Muscle layer of colon (tissue), 2 donors: Measurements from ENCODE around the gene PPP4R1.
"Not testable (repeated sequence)": the region's sequence is repeated elsewhere in the genome, so short reads cannot be mapped to it uniquely, and the experiment has no call there.

Source experiments
- H3K27ac ChIP-seq: one replicate; pipeline ENCODE4 v1.7.0; 2013; ENCODE audit warnings: low read depth, mild to moderate bottlenecking, low read length, moderate library complexity
- H3K27me3 ChIP-seq, 2 donors: one replicate each; pipeline ENCODE4 v1.7.0; 2013; ENCODE audit warnings: low read length in 2 of 2, mild to moderate bottlenecking in 2 of 2; ENCODE audit not compliant: insufficient read depth in 2 of 2, control insufficient read depth in 1 of 2
- H3K36me3 ChIP-seq: one replicate; pipeline ENCODE4 v1.7.0; 2013; ENCODE audit warnings: mild to moderate bottlenecking, low read length; ENCODE audit not compliant: insufficient read depth
- H3K4me1 ChIP-seq: one replicate; pipeline ENCODE4 v1.7.0; 2013; ENCODE audit warnings: mild to moderate bottlenecking, low read length; ENCODE audit not compliant: insufficient read depth
- H3K4me3 ChIP-seq, 2 donors: one replicate each; pipeline ENCODE4 v1.7.0; 2013; ENCODE audit warnings: low read length in 2 of 2, low read depth in 1 of 2, mild to moderate bottlenecking in 1 of 2, moderate library complexity in 1 of 2
- H3K9ac ChIP-seq: one replicate; pipeline ENCODE4 v1.7.0; 2013; ENCODE audit warnings: low read length
- H3K9me3 ChIP-seq: one replicate; pipeline ENCODE4 v1.7.0; 2013; ENCODE audit warnings: mild to moderate bottlenecking, low read length
- donor health status: abdominal sarcoma.
- donor health status: Adenocarcinoma of cecum.

PPP4R1 gene

GRCh38 chr18:9608298-9608697 is 6.1 kb downstream of the PPP4R1 start:
- no peak overlapping the region for H3K27ac ChIP-seq
- H3K4me1 ChIP-seq, result peaks cover 34% of the 10 kb centered on the region
- no peaks in the 10 kb centered on the region for H3K27me3 ChIP-seq

DNA sequence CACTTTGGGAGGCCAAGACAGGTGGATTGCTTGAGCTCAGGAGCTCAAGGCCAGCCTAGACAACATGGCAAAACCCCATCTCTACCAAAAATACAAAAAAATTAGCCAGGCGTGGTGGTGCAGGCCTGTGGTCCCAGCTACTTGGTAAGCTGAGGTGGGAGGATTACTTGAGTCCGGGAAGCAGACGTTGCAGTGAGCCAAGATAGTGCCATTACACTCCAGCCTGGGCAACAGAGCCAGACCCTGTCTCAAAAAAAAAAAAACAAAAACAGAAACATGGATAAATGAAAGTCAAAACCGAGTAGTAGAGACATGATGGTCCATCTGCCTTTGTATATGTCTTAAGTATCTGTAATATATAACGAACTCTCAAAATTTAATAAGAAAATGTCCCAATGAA is 7.2 kb downstream of the PPP4R1 start:
- H3K27ac ChIP-seq, H3K27me3 ChIP-seq, H3K36me3 ChIP-seq, H3K9me3 ChIP-seq, H3K9ac ChIP-seq, H3K4me3 ChIP-seq: not testable (repeated sequence)
- peaks cover 22% of the 10 kb centered on the region for H3K4me1 ChIP-seq

More at GRCh38 chr18:9608298-9608697, 6.1 kb downstream of the PPP4R1 start:
- Histone ChIP-seq H3K36me3 (no peaks in the 10 kb centered on the region), H3K9ac (no peak overlapping the region), H3K4me3 (no peak overlapping the region), H3K9me3 (no peaks in the 10 kb centered on the region)

DNA sequence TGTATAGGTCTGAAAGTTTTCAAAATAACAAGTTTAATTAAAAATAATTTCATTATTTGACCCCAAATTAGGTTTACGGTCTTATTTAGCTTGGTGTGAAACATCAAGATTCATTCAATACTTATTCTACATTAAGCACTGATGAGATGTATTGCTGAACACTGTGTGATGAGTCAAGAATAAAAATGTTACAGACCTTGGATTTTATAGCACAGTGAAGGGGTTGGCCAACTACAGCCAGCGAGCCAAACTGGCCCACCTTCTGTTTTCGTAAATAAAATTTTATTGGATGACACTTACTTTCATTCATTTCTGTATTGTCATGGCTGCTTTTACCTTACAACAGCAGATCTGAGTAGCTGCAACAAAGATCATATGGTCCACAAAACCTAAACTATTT is 8.3 kb downstream of the PPP4R1 start:
- Histone ChIP-seq H3K36me3 (no peaks in the 10 kb centered on the region), H3K4me1 (peaks cover 20% of the 10 kb centered on the region)

DNA sequence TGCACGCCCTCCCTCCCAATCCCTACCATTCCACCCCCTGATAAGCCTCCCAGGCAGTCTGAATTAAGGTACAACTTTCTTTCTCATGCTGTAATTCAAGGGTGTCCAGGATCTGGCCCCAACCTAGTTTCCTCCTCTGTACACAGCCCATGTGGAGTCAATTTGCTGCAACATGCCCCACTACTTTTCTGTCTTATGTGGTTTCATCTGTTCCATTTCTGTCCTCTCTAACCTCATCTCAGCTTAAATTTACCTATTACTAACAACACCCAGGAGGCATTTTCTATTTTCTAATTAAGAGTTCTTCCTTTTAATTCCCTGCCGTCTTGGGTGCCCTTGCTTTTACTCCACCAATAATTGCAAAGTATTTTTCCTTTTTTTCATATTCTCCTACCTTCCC is 10.0 kb downstream of the PPP4R1 start:
- no peaks in the 10 kb centered on the region for H3K9me3 ChIP-seq
- H3K27ac ChIP-seq, result no peak overlapping the region
- no peak overlapping the region for H3K9ac ChIP-seq
- H3K27me3 ChIP-seq, result no peaks in the 10 kb centered on the region
- no peak overlapping the region for H3K4me3 ChIP-seq
- no peaks in the 10 kb centered on the region for H3K36me3 ChIP-seq
- peaks cover 12% of the 10 kb centered on the region for H3K4me1 ChIP-seq

More for the DNA sequence above, 8.3 kb downstream of the PPP4R1 start:
- no peaks in the 10 kb centered on the region for H3K27me3 ChIP-seq
- no peak overlapping the region for H3K9ac ChIP-seq
- no peak overlapping the region for H3K4me3 ChIP-seq
- H3K27ac ChIP-seq, result no peak overlapping the region
- no peaks in the 10 kb centered on the region for H3K9me3 ChIP-seq

GRCh38 chr18:9599328-9599727 is 15.0 kb downstream of the PPP4R1 start:
- Histone ChIP-seq H3K27me3 (no peaks in the 10 kb centered on the region), H3K36me3 (no peaks in the 10 kb centered on the region), H3K9ac (no peak overlapping the region), H3K4me3 (no peak overlapping the region), H3K4me1 (peaks cover 20% of the 10 kb centered on the region), H3K27ac (no peak overlapping the region), H3K9me3 (no peaks in the 10 kb centered on the region)

DNA sequence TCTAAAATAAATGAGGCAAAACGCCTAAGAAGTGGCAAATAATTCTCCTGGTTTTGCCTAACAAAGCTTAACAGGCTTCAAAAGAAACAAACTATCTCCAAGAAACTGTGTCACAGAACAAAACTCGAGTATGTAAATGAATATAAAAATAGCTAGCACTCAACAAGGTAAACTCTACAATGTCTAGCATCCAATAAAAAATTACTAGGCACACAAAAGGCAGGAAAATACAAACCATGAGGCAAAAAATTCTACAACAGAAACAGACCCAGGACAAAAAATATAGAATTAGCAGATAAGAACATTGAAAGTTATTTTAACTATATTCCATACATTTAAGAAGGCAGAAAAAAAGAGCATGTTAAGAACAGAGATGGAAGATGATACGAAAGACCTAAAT is 16.8 kb downstream of the PPP4R1 start:
- Histone ChIP-seq H3K4me3 (no peak overlapping the region), H3K27ac (no peak overlapping the region), H3K4me1 (peaks cover 20% of the 10 kb centered on the region), H3K27me3 (no peaks in the 10 kb centered on the region), H3K9ac (no peak overlapping the region), H3K9me3 (no peaks in the 10 kb centered on the region), H3K36me3 (no peaks in the 10 kb centered on the region)

DNA sequence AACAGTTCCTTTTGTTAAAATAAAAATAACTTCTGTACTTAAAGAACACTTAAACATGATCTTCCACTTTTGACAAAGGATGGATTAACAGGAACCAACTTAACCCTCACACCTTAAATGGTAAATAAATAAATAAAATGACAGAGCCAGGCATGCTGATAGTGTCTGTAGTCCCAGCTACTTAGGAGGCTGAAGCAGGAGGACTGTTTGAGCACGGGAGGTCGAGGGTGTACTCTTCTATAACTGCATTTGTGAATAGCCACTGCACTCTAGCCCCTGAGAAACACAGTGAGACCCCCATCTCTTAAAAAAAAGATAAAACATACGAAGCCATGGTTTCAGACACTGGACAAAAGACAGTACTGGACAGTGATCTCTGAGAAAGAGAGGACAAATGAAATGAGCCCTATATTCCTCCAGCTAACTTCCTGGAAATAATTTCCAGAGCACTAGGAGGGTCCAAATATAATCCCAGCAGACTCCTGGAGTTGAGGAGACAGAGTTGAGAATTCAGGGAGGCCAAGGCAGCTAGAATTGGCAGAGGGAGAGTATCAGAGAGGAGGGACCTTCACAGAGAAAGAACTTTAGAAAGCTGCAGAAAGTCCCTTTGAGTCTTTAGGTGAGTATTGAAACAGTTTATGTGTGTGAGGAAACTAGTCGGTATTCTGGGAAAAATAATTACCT is 17.4 kb downstream of the PPP4R1 start:
- no peaks in the 10 kb centered on the region for H3K36me3 ChIP-seq
- no peak overlapping the region for H3K27ac ChIP-seq
- H3K27me3 ChIP-seq, result no peaks in the 10 kb centered on the region
- peaks cover 20% of the 10 kb centered on the region for H3K4me1 ChIP-seq
- no peak overlapping the region for H3K4me3 ChIP-seq
- no peaks in the 10 kb centered on the region for H3K9me3 ChIP-seq
- H3K9ac ChIP-seq, result no peak overlapping the region

- Histone ChIP-seq H3K27ac (no peak overlapping the region), H3K9ac (no peak overlapping the region), H3K27me3 (no peaks in the 10 kb centered on the region), H3K4me1 (peaks cover 20% of the 10 kb centered on the region), H3K36me3 (peaks cover 4% of the 10 kb centered on the region), H3K9me3 (no peaks in the 10 kb centered on the region), H3K4me3 (no peak overlapping the region)
Observed at GRCh38 chr18:9596226-9596625, 18.1 kb downstream of the PPP4R1 start.

DNA sequence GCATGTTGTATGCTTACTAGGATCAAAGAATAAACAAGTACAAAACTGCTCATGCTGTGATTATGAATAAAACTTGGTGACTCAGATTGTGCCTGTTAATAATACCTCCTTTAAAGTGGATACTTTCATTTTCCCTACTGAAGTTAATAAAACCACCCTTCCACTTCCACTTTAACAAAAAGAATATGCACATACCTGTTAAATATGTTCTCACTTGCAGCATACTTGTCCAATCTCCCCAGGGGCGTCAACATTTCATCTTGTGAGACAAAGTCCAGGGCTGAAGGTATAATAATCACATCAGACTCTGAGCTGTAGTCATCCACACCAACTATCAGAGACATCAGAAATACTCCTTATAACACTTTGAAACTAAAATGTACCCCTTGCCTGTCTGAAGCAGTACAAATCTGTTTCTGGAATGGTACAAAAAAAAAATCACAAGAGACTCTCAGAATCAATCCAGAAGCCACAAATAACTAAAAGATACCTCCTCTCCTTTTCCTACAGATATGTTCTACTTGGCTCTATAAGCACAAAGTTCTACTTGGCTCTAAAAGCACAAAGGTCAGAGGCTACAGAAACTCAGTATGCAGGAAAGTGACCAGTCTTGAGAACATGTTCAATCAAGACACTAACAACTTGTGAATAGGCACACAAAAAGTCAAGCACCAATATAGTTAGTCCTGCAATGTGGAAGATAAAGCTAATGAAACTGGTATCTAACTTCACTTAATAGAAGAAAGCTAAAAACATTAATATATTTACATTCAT is 19.3 kb downstream of the PPP4R1 start:
- no peak overlapping the region for H3K27ac ChIP-seq

GRCh38 chr18:9587924-9588323 is 26.4 kb downstream of the PPP4R1 start:
- Histone ChIP-seq H3K4me1 (no peaks in the 10 kb centered on the region), H3K9me3 (no peaks in the 10 kb centered on the region), H3K9ac (no peak overlapping the region), H3K27ac (no peak overlapping the region), H3K36me3 (peaks cover 38% of the 10 kb centered on the region), H3K4me3 (no peak overlapping the region), H3K27me3 (no peaks in the 10 kb centered on the region)

More for the DNA sequence above, 19.3 kb downstream of the PPP4R1 start:
- no peaks in the 10 kb centered on the region for H3K27me3 ChIP-seq
- no peaks in the 10 kb centered on the region for H3K9me3 ChIP-seq
- peaks cover 20% of the 10 kb centered on the region for H3K4me1 ChIP-seq
- H3K36me3 ChIP-seq, result peaks cover 12% of the 10 kb centered on the region
- H3K4me3 ChIP-seq, result no peak overlapping the region
- H3K9ac ChIP-seq, result no peak overlapping the region

DNA sequence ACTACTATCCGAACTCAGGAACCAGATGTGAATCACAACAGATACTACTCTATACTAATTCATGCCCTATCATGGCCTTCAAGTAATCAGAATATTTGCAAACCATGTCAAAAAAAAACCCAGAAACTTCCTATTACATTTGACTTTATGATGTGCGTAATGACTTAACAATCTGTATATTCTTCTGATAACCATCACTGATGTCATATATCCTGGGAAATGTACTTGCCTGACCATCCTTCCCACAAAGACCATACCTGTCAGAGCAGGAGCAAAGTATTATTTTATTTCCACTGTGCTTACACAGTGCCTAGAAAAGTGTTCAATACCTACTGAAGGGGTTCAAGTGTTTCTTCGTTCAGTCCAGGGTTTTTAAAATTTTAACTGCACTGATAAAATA is 27.5 kb downstream of the PPP4R1 start:
- Histone ChIP-seq H3K4me1 (no peaks in the 10 kb centered on the region), H3K36me3 (peaks cover 45% of the 10 kb centered on the region), H3K27me3 (no peaks in the 10 kb centered on the region), H3K9ac (no peak overlapping the region), H3K9me3 (no peaks in the 10 kb centered on the region), H3K4me3 (no peak overlapping the region), H3K27ac (no peak overlapping the region)

GRCh38 chr18:9581667-9582066 is 32.7 kb downstream of the PPP4R1 start:
- H3K4me3 ChIP-seq, result no peak overlapping the region

More at GRCh38 chr18:9581667-9582066, 32.7 kb downstream of the PPP4R1 start:
- H3K36me3 ChIP-seq, result peaks cover 45% of the 10 kb centered on the region
- no peak overlapping the region for H3K9ac ChIP-seq
- no peak overlapping the region for H3K27ac ChIP-seq
- H3K9me3 ChIP-seq, result no peaks in the 10 kb centered on the region
- no peaks in the 10 kb centered on the region for H3K27me3 ChIP-seq
- no peaks in the 10 kb centered on the region for H3K4me1 ChIP-seq
